A673 (cell line): Measurements from ENCODE around the gene LNPEP.

Source experiments
- CTCF ChIP-seq: fragments of 300-800, 200-600 bp; sonication (generic); conservative IDR thresholded peaks from 2 replicates; pipeline ENCODE4 v1.5.1; 2017; ENCODE audit warnings: low read depth, mild to moderate bottlenecking, antibody characterized with exemption, low read length, moderate library complexity, mixed read lengths
- EZH2 ChIP-seq: fragments of 200-600 bp; sonication (generic); IDR thresholded peaks from 2 replicates; pipeline ENCODE4 v1.6.1; 2017; ENCODE audit warnings: borderline replicate concordance, low read depth, mild to moderate bottlenecking, mixed read lengths, antibody characterized with exemption, low read length; ENCODE audit not compliant: poor library complexity, severe bottlenecking

GRCh38 chr5:96978812-96979449 is 43.1 kb downstream of the LNPEP start:
- TF ChIP-seq CTCF (no peak), EZH2 (no peak)
